Neural cell (in vitro differentiated cells): ENCODE data around the gene KRTAP10-4. TPM values are rescaled to one million over a fixed set of nuclear protein-coding genes. Genes with fewer than 3 reads are reported as not detected.

Experiments used
- H2AFZ ChIP-seq: fragments of 200-600, 300-800 bp; sonication (generic), shearing (Covaris generic); 2 replicates; pipeline ENCODE4 v1.6.0; 2014; ENCODE audit warnings: low read depth, mild to moderate bottlenecking, antibody characterized with exemption, low read length, moderate library complexity
- H3F3A ChIP-seq: fragments of 200-600 bp; shearing (Covaris generic); 2 replicates; pipeline ENCODE4 v1.6.1; 2016; ENCODE audit warnings: mild to moderate bottlenecking, moderate library complexity, mixed read lengths, antibody characterized with exemption, low read length; ENCODE audit not compliant: insufficient read depth, poor library complexity, severe bottlenecking
- H3K27ac ChIP-seq: fragments of 200-600, 300-800 bp; sonication (generic), shearing (Covaris generic); 2 replicates; pipeline ENCODE4 v1.5.1; 2014; ENCODE audit warnings: mild to moderate bottlenecking, low read length, moderate library complexity
- H3K27me3 ChIP-seq: fragments of 300-800, 200-600 bp; sonication (generic), shearing (Covaris generic); 2 replicates; pipeline ENCODE4 v1.6.0; 2014; ENCODE audit warnings: mild to moderate bottlenecking, low read depth, low read length, moderate library complexity; ENCODE audit not compliant: insufficient read depth
- H3K36me3 ChIP-seq: fragments of 300-800, 200-600 bp; sonication (generic), shearing (Covaris generic); 2 replicates; pipeline ENCODE4 v1.5.1; 2014; ENCODE audit warnings: mild to moderate bottlenecking, antibody characterized with exemption, low read length, moderate library complexity; ENCODE audit not compliant: insufficient read depth
- H3K4me2 ChIP-seq: fragments of 300-800, 200-600 bp; sonication (generic), shearing (Covaris generic); 2 replicates; pipeline ENCODE4 v1.6.0; 2014; ENCODE audit warnings: mild to moderate bottlenecking, low read length
- H3K4me3 ChIP-seq: fragments of 300-800, 200-600 bp; sonication (generic), shearing (Covaris generic); 2 replicates; pipeline ENCODE4 v1.5.1; 2014; ENCODE audit warnings: mild to moderate bottlenecking, low read length, moderate library complexity
- H3K79me2 ChIP-seq: fragments of 200-600 bp; shearing (Covaris generic); replicated peaks from 2 replicates; pipeline ENCODE4 v1.6.0; 2014; ENCODE audit warnings: mild to moderate bottlenecking, low read length, moderate library complexity; ENCODE audit not compliant: insufficient read depth
- H3K9ac ChIP-seq: fragments of 300-800, 200-600 bp; sonication (generic), shearing (Covaris generic); 2 replicates; pipeline ENCODE4 v1.6.1; 2016; ENCODE audit warnings: mild to moderate bottlenecking, low read length, mixed read lengths
- H3K9me2 ChIP-seq: fragments of 200-600 bp; shearing (Covaris generic); 2 replicates; pipeline ENCODE4 v1.6.1; 2016; ENCODE audit warnings: mild to moderate bottlenecking, low read length, mixed read lengths; ENCODE audit not compliant: insufficient read depth
- H3K9me3 ChIP-seq: fragments of 200-600, 300-800 bp; sonication (generic), shearing (Covaris generic); 2 replicates; pipeline ENCODE4 v1.6.1; 2016; ENCODE audit warnings: mild to moderate bottlenecking, mixed run types, low read length, moderate library complexity, mixed read lengths
- H4K20me1 ChIP-seq: fragments of 200-600 bp; shearing (Covaris generic); 2 replicates; pipeline ENCODE4 v1.6.1; 2016; ENCODE audit warnings: mild to moderate bottlenecking, mixed run types; ENCODE audit not compliant: insufficient read depth
- CTCF ChIP-seq: fragments of 450-650 bp; IDR thresholded peaks from 2 replicates; pipeline ENCODE4 v1.5.1; 2014; ENCODE audit warnings: antibody characterized with exemption, mild to moderate bottlenecking, moderate library complexity; ENCODE audit not compliant: poor library complexity, severe bottlenecking
- EP300 ChIP-seq: fragments of 450-650 bp; conservative IDR thresholded peaks from 2 replicates; pipeline ENCODE4 v1.6.1; 2014; ENCODE audit warnings: antibody characterized with exemption, mild to moderate bottlenecking, moderate library complexity; ENCODE audit not compliant: poor library complexity, severe bottlenecking
- EZH2 ChIP-seq: fragments of 200-600, 300-800 bp; shearing (Covaris generic), sonication (generic); IDR thresholded peaks from 2 replicates; pipeline ENCODE4 v1.6.1; 2014; ENCODE audit warnings: antibody characterized with exemption, low read length, borderline replicate concordance, mild to moderate bottlenecking; ENCODE audit not compliant: insufficient read depth, poor library complexity, severe bottlenecking
- MXI1 ChIP-seq: fragments of 450-650 bp; conservative IDR thresholded peaks from 2 replicates; pipeline ENCODE4 v1.6.1; 2014; ENCODE audit warnings: antibody characterized with exemption, mild to moderate bottlenecking; ENCODE audit not compliant: poor library complexity, severe bottlenecking
- POLR2AphosphoS5 ChIP-seq: IDR thresholded peaks from 2 replicates; pipeline ENCODE4 v1.6.1; 2012
- RAD21 ChIP-seq: fragments of 450-650 bp; conservative IDR thresholded peaks from 2 replicates; pipeline ENCODE4 v1.6.1; 2014; ENCODE audit warnings: antibody characterized with exemption, mild to moderate bottlenecking, moderate library complexity
- REST ChIP-seq: IDR thresholded peaks from 2 replicates; pipeline ENCODE4 v1.6.1; 2012; ENCODE audit warnings: borderline replicate concordance
- SMC3 ChIP-seq: fragments of 450-650 bp; conservative IDR thresholded peaks from 2 replicates; pipeline ENCODE4 v1.6.1; 2014; ENCODE audit warnings: antibody characterized with exemption, mild to moderate bottlenecking, moderate library complexity; ENCODE audit not compliant: poor library complexity
- TAF1 ChIP-seq: IDR thresholded peaks from 2 replicates; pipeline ENCODE4 v1.6.1; 2012; ENCODE audit warnings: low read depth
- polyA plus RNA-seq: library from polyadenylated mRNA; depleted of rRNA; stranded (reverse); fragments of >200 nt; gene quantifications from 2 replicates; pipeline ENCODE4 v1.2.3, GENCODE V29; 2014

The KRTAP10-4 gene
- polyA plus RNA-seq, 1 donor from 2014 or later, result not detected

GRCh38 chr21:44582055-44582454 is 8.5 kb downstream of the KRTAP10-4 start:
- TF ChIP-seq RAD21 (no peak), EP300 (no peak), EZH2 (no peak), POLR2AphosphoS5 (no peak), CTCF (no peak), SMC3 (no peak), TAF1 (no peak), REST (no peak), MXI1 (no peak)
- no peaks in the 10 kb centered on the region for H3K27me3 ChIP-seq
- no peak overlapping the region for H3K27ac ChIP-seq
- H3K4me2 ChIP-seq, result no peak overlapping the region
- no peak overlapping the region for H3K4me3 ChIP-seq
- H3K9ac ChIP-seq, result no peak overlapping the region
- no peak overlapping the region for H2AFZ ChIP-seq
- H3K9me3 ChIP-seq, result no peaks in the 10 kb centered on the region
- H3K9me2 ChIP-seq, result no peaks in the 10 kb centered on the region
- H3F3A ChIP-seq, result no peaks in the 10 kb centered on the region
- H3K79me2 ChIP-seq, result no peaks in the 10 kb centered on the region
- H3K36me3 ChIP-seq, result no peaks in the 10 kb centered on the region
- no peaks in the 10 kb centered on the region for H4K20me1 ChIP-seq

- no peak overlapping the region for H2AFZ ChIP-seq
- H3K36me3 ChIP-seq, result no peaks in the 10 kb centered on the region
- H3K9me2 ChIP-seq, result no peaks in the 10 kb centered on the region
- H3K9ac ChIP-seq, result no peak overlapping the region
- H3K4me2 ChIP-seq, result no peak overlapping the region
- no peaks in the 10 kb centered on the region for H3K27me3 ChIP-seq
- H3F3A ChIP-seq, result no peaks in the 10 kb centered on the region
- H3K27ac ChIP-seq, result no peak overlapping the region
- no peaks in the 10 kb centered on the region for H3K79me2 ChIP-seq
- H4K20me1 ChIP-seq, result no peaks in the 10 kb centered on the region
- H3K9me3 ChIP-seq, result no peaks in the 10 kb centered on the region
- TF ChIP-seq MXI1, result no peak
- no peak for TF ChIP-seq RAD21
- TF ChIP-seq EZH2, result no peak
- no peak for TF ChIP-seq REST
- TF ChIP-seq POLR2AphosphoS5, result no peak
- TF ChIP-seq TAF1, result no peak
- no peak for TF ChIP-seq EP300
- no peak for TF ChIP-seq SMC3
- TF ChIP-seq CTCF, result no peak
- H3K4me3 ChIP-seq, result no peak overlapping the region
Observed at GRCh38 chr21:44583089-44583799, 9.7 kb downstream of the KRTAP10-4 start.
